Breast epithelium (tissue), 3 donors: ENCODE results near the gene FGFBP2.

Experiments used
- CTCF ChIP-seq, 3 donors: fragments of 450-650 bp; IDR thresholded peaks; one replicate each; pipeline ENCODE4 v1.5.1; 2016 to 2017; ENCODE audit warnings: antibody characterized with exemption in 3 of 3, mild to moderate bottlenecking in 3 of 3, moderate library complexity in 3 of 3
- POLR2A ChIP-seq: fragments of 450-650 bp; IDR thresholded peaks from one replicate; pipeline ENCODE4 v1.6.1; 2016; ENCODE audit warnings: antibody characterized with exemption, mild to moderate bottlenecking, moderate library complexity

- TF ChIP-seq POLR2A (no peak), CTCF (IDR thresholded peaks at IDR 0.05) (no peak)
Observed at GRCh38 chr4:15995826-15996225, 32.9 kb upstream of the FGFBP2 start.
